ENCODE measurements around the gene GAA. TPM values are rescaled to one million over a fixed set of nuclear protein-coding genes. Genes with fewer than 3 reads are reported as not detected.

The GAA gene
- total and polyA plus RNA-seq, 2 of the 13 experiments (the other 11 are each of a cell fraction or from before 2014, with no cell fraction given) = 21.6 to 36.4 TPM

GRCh38 chr17:80101011-80101945 is at the start of gene GAA (continued):
- TF ChIP-seq NRL (CRISPR knock-in tag; IDR thresholded peaks at IDR 0.05; ENCODE audit: borderline replicate concordance) (no peak; the same call in 1 of the 2 replicates), KLF12 (CRISPR knock-in tag; IDR thresholded peaks at IDR 0.05; ENCODE audit: borderline replicate concordance) (no peak), FOSL2 (CRISPR knock-in tag; IDR thresholded peaks at IDR 0.05) (no peak), SCMH1 (CRISPR knock-in tag; IDR thresholded peaks at IDR 0.05; ENCODE audit: borderline replicate concordance) (no peak), GTF3A (CRISPR knock-in tag; conservative IDR thresholded peaks at IDR 0.05) (no peak), ZNF577 (CRISPR knock-in tag; IDR thresholded peaks at IDR 0.05; ENCODE audit: borderline replicate concordance, low read depth) (0 out of 2 replicates have a peak, but pooled peaks have one; percentile 31), BCL3 (CRISPR knock-in tag; IDR thresholded peaks at IDR 0.05) (peak; percentile 27; the same call in 1 of the 2 replicates), ZNF496 (CRISPR knock-in tag; IDR thresholded peaks at IDR 0.05; ENCODE audit: insufficient replicate concordance) (no peak), ZNF883 (CRISPR knock-in tag; IDR thresholded peaks at IDR 0.05; ENCODE audit: not compliant biosample characterization) (no peak), NR2C2 (CRISPR knock-in tag; IDR thresholded peaks at IDR 0.05; ENCODE audit: borderline replicate concordance) (peak; percentile 61), NFIB (CRISPR knock-in tag; IDR thresholded peaks at IDR 0.05; ENCODE audit: borderline replicate concordance) (no peak), STAG1 (CRISPR knock-in tag; IDR thresholded peaks at IDR 0.05) (peak; percentile 47), ZNF18 (CRISPR knock-in tag; IDR thresholded peaks at IDR 0.05; ENCODE audit: insufficient replicate concordance) (peak; percentile 66), ZBTB40 (IDR thresholded peaks at IDR 0.05) (no peak), ZBTB40 (CRISPR knock-in tag; IDR thresholded peaks at IDR 0.05) (peak; percentile 46; the same call in 1 of the 2 replicates), MYC (CRISPR knock-in tag; IDR thresholded peaks at IDR 0.05; ENCODE audit: borderline replicate concordance) (peak; percentile 45; the same call in 1 of the 2 replicates)

Data from HepG2 (cell line).